Measurements from ENCODE around the gene CACNA1B. TPM values are rescaled to one million over a fixed set of nuclear protein-coding genes. Genes with fewer than 3 reads are reported as not detected.

CACNA1B gene
- total and polyA plus RNA-seq, 2 of the 4 experiments (the other 2 are of a cell fraction), result 0.02 TPM; not detected in 1

- ATAC-seq (ENCODE audit: low read depth) (no peak), DNase-seq (no peak)
- Histone ChIP-seq H3K4me3 (ENCODE audit: insufficient read depth, low read depth, low read length) (no peak overlapping the region), H3K27me3 (ENCODE audit: control insufficient read depth, insufficient read depth, low read length) (no peaks in the 10 kb centered on the region), H4K20me1 (ENCODE audit: insufficient read depth, low read length) (no peaks in the 10 kb centered on the region), H3K23ac (ENCODE audit: low read depth, low read length) (no peak overlapping the region), H3K4me1 (ENCODE audit: control insufficient read depth, insufficient read depth, low read length) (no peaks in the 10 kb centered on the region), H3K18ac (ENCODE audit: low read depth, low read length) (no peak overlapping the region), H3K9ac (ENCODE audit: low read depth, low read length) (no peak overlapping the region), H2BK120ac (ENCODE audit: low read depth, low read length) (no peak overlapping the region), H2BK20ac (ENCODE audit: low read depth, low read length) (no peak overlapping the region), H2BK5ac (ENCODE audit: low read depth, low read length, poor library complexity, severe bottlenecking) (no peak overlapping the region), H2AFZ (replicated peaks; ENCODE audit: low read length, poor library complexity) (no peak overlapping the region), H3K14ac (replicated peaks; ENCODE audit: low read depth, low read length) (no peak overlapping the region), H4K91ac (ENCODE audit: insufficient read depth, low read depth, low read length) (no peak overlapping the region), H4K5ac (ENCODE audit: low read depth, low read length) (no peak overlapping the region), H3K27ac (ENCODE audit: insufficient read depth, low read length) (no peak overlapping the region), H3K79me1 (ENCODE audit: low read depth in 1 of 2, low read length in 2 of 2) (no peaks in the 10 kb centered on the region), H3K9me3 (ENCODE audit: control insufficient read depth, insufficient read depth, low read length) (peaks cover 26% of the 10 kb centered on the region), H2AK5ac (ENCODE audit: low read depth, low read length) (no peak overlapping the region), H3K9me1 (ENCODE audit: insufficient read depth, low read length) (no peaks in the 10 kb centered on the region), H2AK9ac (replicated peaks; ENCODE audit: low read depth, low read length, poor library complexity) (no peak overlapping the region), H4K8ac (ENCODE audit: low read depth in 2 of 2, low read length in 2 of 2) (no peak overlapping the region), H2BK15ac (ENCODE audit: low read depth, low read length) (no peak overlapping the region), H3K4ac (ENCODE audit: low read depth, low read length) (no peak overlapping the region), H3K56ac (ENCODE audit: extremely low read depth, insufficient read depth, low read length) (no peak overlapping the region), H3K4me2 (ENCODE audit: low read depth, low read length) (no peak overlapping the region), H3K36me3 (ENCODE audit: control insufficient read depth, insufficient read depth, low read length) (no peaks in the 10 kb centered on the region)
- ChIA-PET CTCF (no interaction called here), POLR2A (ENCODE audit: unreplicated experiment) (no interaction called here)
- BruUV-seq (replicated peaks), result no TSS peak
- TF ChIP-seq RCOR1 (IDR thresholded peaks at IDR 0.05; ENCODE audit: insufficient replicate concordance, low read length), result no peak
- dilution Hi-C loops (cut with HindIII; ENCODE audit: low sequenced_read_pairs, unreplicated experiment), result no loop called here
- in situ Hi-C loops (cut with MboI; ENCODE audit: low sequenced_read_pairs), result no loop called here
- intact Hi-C loops (cut with micrococcal nuclease), result no loop called here
- WGBS, 2 experiments (ENCODE audit: extremely low coverage in 2 of 2, insufficient read length in 1 of 2), result no CpG with 5 or more reads among the region's 9 CpGs
These were observed 87.7 kb downstream of the CACNA1B start for GRCh38 chr9:137965177-137965795.

Measured in IMR-90 (cell line).